GM03348 (cell line): ENCODE measurements around the gene USP47.

ENCODE experiments used
- DNase-seq: peaks from one replicate; pipeline ENCODE4 v3.0.0; 2012; ENCODE audit warnings: low spot score

USP47 gene, protein sequence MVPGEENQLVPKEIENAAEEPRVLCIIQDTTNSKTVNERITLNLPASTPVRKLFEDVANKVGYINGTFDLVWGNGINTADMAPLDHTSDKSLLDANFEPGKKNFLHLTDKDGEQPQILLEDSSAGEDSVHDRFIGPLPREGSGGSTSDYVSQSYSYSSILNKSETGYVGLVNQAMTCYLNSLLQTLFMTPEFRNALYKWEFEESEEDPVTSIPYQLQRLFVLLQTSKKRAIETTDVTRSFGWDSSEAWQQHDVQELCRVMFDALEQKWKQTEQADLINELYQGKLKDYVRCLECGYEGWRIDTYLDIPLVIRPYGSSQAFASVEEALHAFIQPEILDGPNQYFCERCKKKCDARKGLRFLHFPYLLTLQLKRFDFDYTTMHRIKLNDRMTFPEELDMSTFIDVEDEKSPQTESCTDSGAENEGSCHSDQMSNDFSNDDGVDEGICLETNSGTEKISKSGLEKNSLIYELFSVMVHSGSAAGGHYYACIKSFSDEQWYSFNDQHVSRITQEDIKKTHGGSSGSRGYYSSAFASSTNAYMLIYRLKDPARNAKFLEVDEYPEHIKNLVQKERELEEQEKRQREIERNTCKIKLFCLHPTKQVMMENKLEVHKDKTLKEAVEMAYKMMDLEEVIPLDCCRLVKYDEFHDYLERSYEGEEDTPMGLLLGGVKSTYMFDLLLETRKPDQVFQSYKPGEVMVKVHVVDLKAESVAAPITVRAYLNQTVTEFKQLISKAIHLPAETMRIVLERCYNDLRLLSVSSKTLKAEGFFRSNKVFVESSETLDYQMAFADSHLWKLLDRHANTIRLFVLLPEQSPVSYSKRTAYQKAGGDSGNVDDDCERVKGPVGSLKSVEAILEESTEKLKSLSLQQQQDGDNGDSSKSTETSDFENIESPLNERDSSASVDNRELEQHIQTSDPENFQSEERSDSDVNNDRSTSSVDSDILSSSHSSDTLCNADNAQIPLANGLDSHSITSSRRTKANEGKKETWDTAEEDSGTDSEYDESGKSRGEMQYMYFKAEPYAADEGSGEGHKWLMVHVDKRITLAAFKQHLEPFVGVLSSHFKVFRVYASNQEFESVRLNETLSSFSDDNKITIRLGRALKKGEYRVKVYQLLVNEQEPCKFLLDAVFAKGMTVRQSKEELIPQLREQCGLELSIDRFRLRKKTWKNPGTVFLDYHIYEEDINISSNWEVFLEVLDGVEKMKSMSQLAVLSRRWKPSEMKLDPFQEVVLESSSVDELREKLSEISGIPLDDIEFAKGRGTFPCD (N-terminal part only)

DNA sequence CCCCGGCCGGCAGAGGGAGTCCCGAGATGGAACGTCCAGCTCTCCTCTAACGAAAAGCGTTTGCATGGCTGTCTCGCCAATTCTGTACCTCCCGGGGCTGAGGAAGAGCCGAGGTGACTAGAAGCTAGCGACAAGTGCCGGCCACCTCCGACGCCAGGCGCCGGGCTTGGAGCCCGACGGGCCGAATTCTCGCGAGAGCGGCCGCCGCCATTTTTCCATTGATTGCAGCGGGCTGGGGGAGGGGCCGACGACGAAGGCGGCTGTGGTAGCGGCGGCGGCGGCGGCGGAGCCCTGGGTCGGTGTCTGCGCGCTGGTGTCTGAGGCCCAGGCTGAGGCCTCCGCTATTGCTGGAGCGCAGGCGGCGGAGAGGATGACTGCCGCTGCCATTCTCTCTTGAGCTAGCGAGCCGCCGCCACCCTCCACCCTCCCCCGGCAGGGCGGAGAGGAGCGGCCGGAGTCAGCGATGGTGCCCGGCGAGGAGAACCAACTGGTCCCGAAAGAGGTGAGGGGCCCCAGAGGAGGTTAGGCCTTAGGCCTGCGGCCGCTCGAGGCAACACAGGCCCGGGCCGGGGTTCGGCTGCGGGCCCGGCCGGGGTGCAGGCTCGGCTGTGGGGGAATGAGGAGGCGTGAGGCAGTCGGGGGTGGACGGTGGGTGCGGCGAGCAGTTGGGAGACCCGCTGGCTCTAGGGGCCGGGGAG lies at the start of gene USP47:
Gene USP47, plus strand, starts transcription at position 250 of the 698 bp plus-strand sequence. Its CDS starts 214 bp downstream, at position 464.
- DNase-seq: peak; percentile 87

DNA sequence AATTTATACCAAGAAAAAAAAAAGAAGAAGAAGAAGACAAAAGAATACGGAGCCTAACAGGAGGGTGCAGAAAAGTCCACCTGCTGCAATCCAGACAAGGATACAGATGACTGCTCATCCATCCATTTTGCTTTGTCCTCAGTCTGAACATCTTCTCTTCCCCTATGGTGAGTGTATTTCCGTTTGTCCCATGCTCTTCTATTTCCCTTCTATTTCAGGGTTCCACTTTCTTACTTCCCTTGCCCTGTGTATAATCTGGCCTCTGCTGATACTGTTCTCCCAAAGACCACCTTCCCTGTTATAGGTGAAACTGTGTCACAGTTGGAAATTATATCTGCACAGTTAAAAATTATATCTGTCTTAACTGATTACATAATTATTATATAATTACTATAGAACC lies 48.7 kb upstream of the USP47 start:
- no peak for DNase-seq

GRCh38 chr11:11798586-11799438 lies 43.0 kb upstream of the USP47 start:
- peak; percentile 82 for DNase-seq

- no peak for DNase-seq
Observed at GRCh38 chr11:11805228-11805627, 36.5 kb upstream of the USP47 start.

- DNase-seq: no peak
Observed at GRCh38 chr11:11806074-11806473, 35.7 kb upstream of the USP47 start.

GRCh38 chr11:11806586-11806985 lies 35.2 kb upstream of the USP47 start:
- no peak for DNase-seq

DNA sequence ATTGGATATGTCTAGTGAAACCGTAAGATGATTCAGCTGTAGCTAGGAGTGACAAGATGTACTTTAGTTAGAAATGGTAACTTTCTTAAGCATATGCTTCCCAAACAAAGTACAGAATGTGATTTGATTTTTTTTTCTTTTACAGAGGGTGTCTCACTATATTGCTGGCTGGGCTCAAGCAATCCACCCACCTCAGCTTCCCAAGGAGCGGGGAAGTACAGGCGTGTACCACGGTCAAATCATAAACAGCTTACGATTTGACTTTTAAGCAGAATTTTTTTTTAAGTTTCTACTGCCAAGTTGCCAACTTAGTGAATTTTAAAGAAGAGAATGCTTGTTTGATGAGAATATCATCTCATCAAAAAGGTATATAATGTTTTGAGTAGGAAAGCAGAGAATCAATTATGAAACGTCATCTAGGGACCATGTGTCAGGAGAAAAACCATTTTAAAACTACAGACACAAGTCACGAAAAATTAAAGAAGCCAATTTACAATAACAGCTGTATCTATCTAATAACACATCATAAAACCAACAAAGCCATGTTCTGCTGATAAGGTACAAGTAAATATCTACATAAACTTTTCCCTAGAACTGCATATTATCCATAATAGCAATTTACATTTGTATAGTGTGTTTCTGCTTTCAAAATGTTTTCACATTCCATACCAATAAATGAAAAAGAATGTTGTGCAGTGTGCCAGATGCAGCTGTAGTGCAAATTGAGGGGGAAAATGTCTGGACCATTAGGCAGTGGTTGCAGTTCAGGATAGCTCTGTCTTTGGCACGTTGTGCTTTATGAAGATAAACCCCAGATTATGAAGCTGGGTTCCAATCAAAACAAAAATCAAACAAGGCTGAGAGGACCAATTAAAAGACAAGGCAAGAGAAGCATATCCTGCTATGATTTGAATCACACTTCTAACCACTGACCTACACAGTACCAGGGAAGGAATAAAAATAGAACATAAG lies 33.7 kb upstream of the USP47 start:
- no peak for DNase-seq

DNA sequence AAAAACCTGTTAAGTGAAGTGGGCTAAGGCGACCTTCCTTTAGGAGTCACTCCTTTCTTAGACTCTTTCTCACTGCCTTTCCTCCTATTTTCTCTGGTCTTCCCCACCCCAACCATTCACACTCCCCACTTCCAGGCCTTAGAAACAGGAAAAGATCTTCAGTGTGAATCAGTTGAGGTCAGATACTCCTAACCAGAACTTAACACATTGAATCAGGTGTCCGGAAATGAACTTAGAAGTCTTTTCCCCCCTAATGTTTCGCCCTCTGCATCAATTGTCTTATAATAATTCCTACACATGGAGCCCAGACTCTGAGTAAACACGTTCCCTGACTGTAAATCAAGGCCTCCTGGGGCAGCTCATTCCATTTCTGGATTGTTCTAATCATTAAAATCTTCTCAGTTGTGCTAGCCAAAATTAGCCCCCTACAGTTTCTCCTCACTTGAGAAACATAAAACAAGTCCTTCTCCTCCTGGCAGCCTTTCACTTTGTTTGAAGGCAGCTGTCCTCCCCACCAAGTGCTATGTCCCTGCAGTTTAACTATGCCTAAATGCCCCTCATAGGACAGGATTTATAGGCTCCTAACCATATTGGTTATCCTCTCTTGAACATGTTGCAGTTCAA lies 32.7 kb upstream of the USP47 start:
- no peak for DNase-seq

DNA sequence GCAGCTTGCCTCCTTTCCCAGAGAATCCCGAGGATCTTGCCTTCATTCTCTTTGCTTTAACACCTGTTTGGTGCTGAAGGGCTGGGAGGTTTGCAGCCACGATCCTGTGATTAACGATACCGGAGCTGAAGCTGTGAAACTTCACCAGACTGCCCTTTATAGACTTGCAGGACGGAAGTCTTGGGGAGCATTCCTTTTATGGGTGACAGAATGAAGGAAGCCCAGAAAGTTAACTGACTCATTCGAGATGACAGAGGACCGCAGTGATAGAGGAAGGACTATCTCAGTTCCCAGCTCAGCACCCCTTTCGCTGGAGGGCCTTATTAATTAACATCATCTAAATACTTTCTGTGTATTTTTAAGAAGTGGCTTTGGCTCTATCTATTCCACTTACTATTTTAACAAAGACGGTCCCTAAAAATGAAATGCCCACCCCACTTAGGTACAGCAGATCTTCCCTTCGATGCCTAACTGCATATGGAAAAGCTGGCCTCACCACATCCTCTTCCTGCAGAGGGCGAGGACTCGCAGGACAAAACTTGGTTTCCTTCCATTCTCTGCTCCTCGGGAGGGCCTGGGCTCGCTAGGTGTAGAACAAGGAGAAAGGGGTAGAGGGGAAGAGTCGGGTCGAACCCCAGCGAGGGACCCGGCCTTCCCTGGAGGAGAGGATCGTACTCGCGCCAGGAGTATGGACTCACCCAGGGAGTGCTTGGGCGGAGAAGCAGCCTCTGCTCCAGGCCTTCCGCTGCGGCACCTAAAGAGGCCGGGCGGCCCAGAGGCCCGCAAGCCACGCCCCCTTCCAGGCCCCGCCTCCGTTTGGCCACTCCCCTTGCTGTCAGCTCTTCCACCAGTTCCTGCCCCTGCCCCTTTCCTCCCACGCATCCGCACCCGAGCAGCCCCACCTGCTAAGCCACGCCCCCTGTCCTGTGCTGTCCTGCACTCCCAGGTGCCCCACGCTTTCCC lies 30.7 kb upstream of the USP47 start:
- no peak for DNase-seq

GRCh38 chr11:11813288-11813962 lies 28.3 kb upstream of the USP47 start:
- peak; percentile 90 for DNase-seq

DNA sequence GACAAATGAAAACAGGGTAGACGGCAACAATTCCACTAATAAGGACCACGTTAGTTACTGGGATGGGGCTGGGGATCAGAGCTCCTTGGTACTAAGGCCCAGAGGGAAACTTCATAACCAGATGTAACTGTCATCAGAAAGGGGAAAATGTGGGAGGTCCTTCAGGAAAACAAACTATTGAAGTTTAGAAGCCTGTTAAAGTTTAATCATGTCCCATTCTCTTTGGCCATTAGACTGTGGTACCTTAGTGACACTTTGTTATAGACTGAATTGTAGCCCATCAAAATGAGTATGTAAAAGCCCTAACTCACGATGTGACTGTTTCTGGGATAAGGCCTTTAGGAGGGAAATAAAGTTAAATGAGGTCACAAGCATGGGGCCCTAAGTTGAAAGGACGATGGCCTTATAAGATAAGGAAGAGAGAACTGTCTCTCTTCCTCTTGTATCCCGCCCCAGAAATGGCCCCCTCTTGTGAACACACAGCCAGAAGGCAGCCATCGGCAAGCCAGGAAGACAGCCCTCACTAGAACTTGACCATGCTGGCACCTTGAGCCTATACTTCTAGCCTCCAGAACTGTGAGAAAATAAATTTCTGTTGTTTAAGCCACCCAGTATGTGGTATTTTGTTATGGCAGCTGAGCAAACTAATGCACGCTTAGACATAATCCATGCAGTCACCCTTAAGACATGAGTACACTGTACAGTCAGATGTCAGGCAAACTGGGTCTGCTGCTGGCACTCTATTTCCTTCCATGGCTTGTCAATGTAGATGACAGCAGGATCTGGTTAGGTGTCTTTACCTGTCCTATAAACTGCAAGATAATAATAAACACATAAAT lies 26.9 kb upstream of the USP47 start:
- DNase-seq: no peak

DNA sequence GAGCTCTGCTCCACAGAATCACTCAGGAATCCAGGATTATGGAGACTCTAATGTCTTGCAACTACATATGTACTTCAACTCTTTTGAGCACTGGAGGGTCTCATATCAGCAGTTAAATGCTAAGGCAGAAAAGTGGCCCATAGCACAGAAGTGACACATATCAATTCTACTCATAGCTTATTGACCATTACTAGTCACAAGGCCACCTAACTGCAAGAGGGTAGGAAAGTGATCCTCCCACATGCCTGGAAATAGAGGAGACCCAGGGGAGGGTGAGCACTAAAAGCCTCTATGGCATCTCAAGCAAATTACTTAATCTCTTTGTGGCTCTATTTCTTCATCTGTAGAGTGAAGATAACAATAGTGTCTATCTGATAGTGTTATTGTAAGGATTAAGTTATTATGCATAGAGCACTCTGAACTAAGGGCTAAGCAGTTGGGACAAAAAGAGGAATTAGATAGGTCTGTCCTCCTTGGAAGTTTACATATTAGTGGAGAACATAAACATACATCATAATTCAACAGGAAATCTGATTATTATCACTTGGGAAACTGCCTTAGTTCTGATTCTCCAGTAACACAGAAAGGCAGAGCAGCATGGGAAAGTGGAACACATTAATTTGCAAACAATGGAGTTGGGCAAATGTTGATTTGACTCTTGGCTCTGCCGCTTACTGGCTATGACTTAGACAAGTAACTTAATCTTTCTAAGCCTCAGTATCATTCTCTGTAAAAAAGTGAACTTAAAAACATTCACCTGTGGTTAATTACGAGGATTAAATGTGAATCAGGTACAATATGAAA lies 25.1 kb upstream of the USP47 start:
- DNase-seq: no peak

DNA sequence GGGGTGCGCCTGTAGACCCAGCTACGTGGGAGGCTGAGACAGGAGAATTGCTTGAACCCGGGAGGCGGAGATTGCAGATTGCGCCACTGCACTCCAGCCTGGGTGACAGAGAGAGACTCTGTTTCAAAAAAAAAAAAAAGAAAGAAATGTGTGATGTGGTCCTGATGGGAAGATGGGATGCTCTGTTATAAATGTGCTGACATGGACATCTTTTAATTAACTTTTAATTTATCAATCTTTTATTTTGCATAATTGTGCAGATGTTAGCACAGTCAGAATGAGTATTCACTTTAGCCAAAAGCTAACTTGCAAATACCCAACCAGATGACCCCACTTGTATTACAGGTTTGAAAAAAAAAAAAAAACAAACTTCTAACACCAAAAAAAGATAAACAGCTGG lies 23.8 kb upstream of the USP47 start:
- DNase-seq: no peak

- no peak for DNase-seq
Observed at GRCh38 chr11:11818529-11819121, 23.1 kb upstream of the USP47 start.

DNA sequence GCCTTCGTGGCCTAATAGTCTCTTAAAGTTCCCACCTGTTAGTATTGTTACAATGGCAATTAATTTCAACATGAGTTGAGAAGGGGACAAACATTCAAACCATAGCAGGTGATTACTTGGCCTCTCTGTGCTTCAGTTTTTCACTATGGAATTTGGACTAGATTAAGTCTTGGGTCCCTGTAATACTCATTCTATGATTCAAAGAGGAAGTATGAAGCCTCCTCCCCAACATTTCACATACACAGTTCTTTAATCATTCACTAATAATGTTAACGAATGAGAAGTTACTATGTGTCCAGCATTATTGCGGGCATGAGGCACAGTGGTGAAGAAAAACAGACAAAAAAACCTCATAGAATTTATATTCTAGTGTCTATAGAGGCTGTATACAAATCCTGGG lies 19.9 kb upstream of the USP47 start:
- no peak for DNase-seq
